ENCODE results near the gene POTEE. TPM values are rescaled to one million over a fixed set of nuclear protein-coding genes. Genes with fewer than 3 reads are reported as not detected.
"Not testable (repeated sequence)": the region's sequence is repeated elsewhere in the genome, so short reads cannot be mapped to it uniquely, and the experiment has no call there.

POTEE gene
- 1 to 10 TPM in 1 of 2 donors, under 1 TPM in 1; 0.61 to 1.7 TPM for total RNA-seq

DNA sequence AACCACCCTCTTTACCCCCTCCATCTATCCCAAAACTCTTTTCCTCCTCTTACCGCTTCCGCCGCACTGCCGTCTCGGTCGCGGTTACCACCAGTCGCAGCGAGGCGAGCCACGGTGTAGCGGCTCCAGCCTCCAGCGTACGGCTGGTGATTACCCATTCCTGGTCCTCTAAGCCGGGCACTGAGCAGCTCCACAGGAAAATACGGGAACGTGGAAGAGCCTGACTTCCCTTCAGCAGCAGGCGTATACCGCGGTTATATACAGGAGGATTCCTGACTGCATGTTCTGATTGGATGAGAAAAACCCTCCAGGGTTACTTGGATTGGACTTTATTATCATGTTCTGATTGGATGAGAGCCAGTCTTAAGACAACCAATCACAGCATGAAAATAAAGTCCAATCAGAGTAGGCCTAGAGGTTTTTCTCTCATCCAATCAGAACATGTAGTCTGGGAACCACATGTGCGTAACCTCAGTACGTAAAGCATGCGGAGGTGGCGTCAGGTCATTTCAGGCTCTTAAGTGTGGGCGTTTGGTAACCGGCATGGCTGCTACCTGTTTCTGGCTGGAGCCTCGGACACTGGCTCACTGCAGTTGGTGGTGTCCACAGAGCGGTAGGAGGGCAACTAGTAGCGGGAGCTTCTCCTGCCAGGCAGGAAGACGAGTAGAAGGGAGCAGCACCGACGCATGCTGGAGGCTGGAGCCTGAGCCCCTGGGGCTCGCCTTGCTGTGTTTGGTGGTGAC, at the start of gene POTEE:
POTEE (plus strand) TSS at position 507 of the 743 bp plus-strand sequence. CDS start 8,867 bp downstream, outside the sequence.
- not testable (repeated sequence) for H3K4me1 Mint-ChIP-seq

DNA sequence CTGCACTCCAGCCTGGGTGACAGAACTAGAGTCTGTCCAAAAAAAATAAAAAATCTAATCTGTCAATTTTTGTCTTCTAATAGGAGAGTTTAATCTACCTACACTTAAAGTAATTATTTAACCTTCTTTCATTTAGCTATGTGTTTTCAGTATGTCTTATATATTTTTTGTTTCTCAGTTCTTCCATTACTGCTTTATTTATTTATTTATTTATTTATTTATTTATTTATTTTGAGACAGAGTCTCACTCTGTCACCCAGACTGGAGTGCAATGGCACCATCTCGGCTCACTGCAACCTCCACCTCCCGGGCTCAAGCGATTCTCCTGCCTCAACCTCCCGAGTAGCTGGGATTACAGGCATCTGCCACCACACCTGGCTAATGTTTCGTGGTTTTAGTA, 43.8 kb upstream of the POTEE start:
- H3K4me3 Mint-ChIP-seq; ATAC-seq (replicated peaks); H3K9me3 Mint-ChIP-seq; H3K4me1 Mint-ChIP-seq; H3K36me3 Mint-ChIP-seq (ENCODE audit: low read depth); H3K27ac Mint-ChIP-seq; H3K27me3 Mint-ChIP-seq: not testable (repeated sequence)

More for the DNA sequence above, at the start of gene POTEE:
- not testable (repeated sequence) for H3K36me3 Mint-ChIP-seq (ENCODE audit: low read depth); ATAC-seq (replicated peaks); H3K27ac Mint-ChIP-seq; H3K27me3 Mint-ChIP-seq; H3K9me3 Mint-ChIP-seq; H3K4me3 Mint-ChIP-seq

DNA sequence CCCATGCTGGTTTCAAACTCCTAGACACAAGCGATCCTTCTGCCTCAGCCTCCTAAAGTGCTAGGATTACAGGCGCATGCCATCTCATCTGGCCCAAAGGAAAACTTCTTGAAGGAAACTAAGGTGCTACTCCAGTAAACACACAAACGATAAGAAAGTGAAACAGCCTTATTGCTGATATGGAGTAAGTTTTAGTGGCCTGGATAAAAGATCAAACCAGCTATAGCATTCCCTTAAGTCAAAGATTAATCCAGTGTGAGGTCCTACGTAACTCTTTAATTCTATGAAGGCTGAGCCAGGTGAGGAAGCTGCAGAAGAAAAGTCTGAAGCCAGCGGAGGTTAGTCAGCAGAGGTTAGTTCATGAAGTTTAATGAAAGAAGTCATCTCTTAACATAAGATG, 40.8 kb upstream of the POTEE start:
- no peak for ATAC-seq (replicated peaks)
- Mint-ChIP-seq H3K27me3 (no peaks in the 10 kb centered on the region), H3K9me3 (no peaks in the 10 kb centered on the region), H3K36me3 (ENCODE audit: low read depth) (no peaks in the 10 kb centered on the region), H3K27ac (no peak overlapping the region), H3K4me3 (no peak overlapping the region), H3K4me1 (no peaks in the 10 kb centered on the region)

DNA sequence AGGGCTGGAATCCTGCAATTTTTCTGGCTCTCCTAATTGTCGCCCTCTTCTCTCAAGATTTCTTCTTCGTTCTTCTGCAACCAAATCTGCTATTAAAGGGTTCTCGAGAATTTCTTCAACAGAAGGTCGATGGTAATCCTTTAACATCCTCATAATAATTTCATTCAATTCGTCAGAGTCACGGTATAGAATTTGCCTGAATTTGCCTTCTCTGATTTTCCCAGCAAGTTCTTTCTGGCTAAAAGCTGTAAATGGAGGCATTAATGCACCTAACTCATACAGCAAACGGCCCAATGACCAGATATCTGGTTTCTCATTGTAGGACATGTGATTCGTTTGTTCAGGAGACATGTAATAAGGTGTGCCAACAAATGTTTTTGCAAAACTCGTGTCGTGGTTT, 31.3 kb upstream of the POTEE start:
- H3K4me3 Mint-ChIP-seq; H3K4me1 Mint-ChIP-seq; H3K27ac Mint-ChIP-seq; H3K9me3 Mint-ChIP-seq; H3K36me3 Mint-ChIP-seq (ENCODE audit: low read depth); ATAC-seq (replicated peaks): not testable (repeated sequence)
- H3K27me3 Mint-ChIP-seq, result peaks cover 32% of the 10 kb centered on the region

DNA sequence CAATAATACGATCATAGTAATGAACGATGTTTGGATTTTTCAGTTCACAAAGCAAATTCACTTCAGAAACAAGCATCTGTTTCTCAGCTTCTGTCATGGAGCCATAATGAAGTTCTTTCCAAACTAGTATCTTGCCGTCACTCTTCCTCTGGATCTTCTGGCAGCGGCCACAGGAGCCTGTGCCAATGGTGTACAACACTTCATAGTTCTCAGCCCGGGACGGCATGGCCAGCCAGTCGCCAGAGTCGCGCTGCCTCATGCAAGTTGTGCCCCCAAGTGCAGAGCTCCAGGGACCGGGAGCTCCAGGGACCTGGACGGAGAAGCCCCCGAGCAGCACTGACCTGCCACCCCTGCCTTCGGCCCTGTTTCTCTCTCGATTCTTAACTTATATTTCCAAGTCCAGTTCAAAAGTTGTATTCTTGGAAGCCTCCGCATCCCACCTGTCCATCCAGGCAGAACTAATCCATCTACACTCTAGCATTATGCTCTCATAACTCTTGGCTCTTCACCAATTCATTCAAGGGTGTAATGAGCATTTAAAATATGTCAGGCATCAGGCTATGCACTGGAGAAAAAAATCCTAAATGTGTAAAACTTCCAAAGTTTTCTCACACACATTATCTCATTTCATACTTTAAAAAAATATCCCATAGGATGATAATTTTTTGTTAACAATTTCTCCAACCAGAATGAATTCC, 30.5 kb upstream of the POTEE start:
- not testable (repeated sequence) for H3K27ac Mint-ChIP-seq; H3K36me3 Mint-ChIP-seq (ENCODE audit: low read depth); ATAC-seq (replicated peaks); H3K4me1 Mint-ChIP-seq; H3K4me3 Mint-ChIP-seq; H3K9me3 Mint-ChIP-seq
- H3K27me3 Mint-ChIP-seq, result peaks cover 34% of the 10 kb centered on the region

DNA sequence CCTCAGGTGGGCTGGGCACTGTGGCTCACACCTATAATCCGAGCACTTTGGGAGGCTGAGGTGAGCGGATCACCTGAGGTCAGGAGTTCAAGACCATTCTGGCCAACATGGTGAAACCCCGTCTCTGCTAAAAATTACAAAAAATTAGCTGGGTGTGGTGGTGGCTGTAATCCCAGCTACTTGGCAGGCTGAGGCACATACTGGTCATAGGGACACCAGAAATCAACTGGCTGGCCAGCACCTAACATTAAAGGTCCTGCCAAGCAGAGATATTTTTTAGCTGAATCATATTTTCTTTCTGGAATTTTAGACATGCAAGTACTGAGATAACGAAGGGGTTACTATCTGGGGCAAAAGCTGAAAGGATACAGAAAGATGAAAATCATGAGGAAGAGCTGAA, 27.9 kb upstream of the POTEE start:
- H3K27ac Mint-ChIP-seq, result not testable (repeated sequence)

DNA sequence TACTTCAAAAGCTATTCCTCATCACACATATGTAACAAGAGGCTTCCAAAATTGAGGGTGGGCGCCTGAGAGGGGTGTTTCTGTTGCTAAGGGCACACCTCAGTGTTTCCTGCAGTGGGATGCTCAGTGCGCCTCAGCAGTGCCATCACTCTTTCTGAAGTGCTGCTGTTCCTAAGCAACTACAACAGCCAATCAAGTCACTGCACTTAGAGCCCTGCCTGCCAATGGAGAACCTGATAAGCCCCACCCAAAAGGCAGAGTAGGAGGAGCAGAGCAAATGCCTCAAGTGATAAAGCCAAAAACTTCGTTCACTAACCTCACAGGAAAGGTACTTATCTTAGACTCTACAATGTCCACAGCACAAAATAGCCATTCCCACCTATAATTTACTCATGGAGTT, 15.9 kb upstream of the POTEE start:
- not testable (repeated sequence) for H3K27ac Mint-ChIP-seq; ATAC-seq (replicated peaks); H3K4me1 Mint-ChIP-seq; H3K36me3 Mint-ChIP-seq (ENCODE audit: low read depth); H3K9me3 Mint-ChIP-seq; H3K4me3 Mint-ChIP-seq
- peaks cover 16% of the 10 kb centered on the region for H3K27me3 Mint-ChIP-seq

More for the DNA sequence above, 27.9 kb upstream of the POTEE start:
- H3K4me1 Mint-ChIP-seq; H3K36me3 Mint-ChIP-seq (ENCODE audit: low read depth); ATAC-seq (replicated peaks); H3K9me3 Mint-ChIP-seq; H3K4me3 Mint-ChIP-seq: not testable (repeated sequence)
- peaks cover 26% of the 10 kb centered on the region for H3K27me3 Mint-ChIP-seq

DNA sequence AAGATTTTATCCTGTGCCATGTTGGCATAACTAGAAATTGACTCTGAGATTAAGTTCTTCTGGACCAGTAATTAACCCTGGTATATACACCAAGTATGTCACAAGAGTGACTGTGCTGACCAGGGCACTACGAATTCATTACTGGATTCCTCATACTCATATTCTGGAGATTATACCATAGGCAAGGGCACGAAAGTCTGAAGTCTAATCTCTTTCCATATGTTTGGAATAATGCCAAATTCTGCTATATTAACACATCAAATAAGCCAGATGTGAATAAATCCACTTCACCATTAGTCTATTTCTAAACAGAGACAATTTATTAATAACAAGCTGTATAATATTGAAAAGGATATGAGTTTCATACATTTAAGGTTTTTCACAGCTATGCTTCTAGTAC, 13.2 kb upstream of the POTEE start:
- not testable (repeated sequence) for H3K4me1 Mint-ChIP-seq; H3K27ac Mint-ChIP-seq; H3K36me3 Mint-ChIP-seq (ENCODE audit: low read depth); H3K4me3 Mint-ChIP-seq; ATAC-seq (replicated peaks); H3K9me3 Mint-ChIP-seq; H3K27me3 Mint-ChIP-seq

DNA sequence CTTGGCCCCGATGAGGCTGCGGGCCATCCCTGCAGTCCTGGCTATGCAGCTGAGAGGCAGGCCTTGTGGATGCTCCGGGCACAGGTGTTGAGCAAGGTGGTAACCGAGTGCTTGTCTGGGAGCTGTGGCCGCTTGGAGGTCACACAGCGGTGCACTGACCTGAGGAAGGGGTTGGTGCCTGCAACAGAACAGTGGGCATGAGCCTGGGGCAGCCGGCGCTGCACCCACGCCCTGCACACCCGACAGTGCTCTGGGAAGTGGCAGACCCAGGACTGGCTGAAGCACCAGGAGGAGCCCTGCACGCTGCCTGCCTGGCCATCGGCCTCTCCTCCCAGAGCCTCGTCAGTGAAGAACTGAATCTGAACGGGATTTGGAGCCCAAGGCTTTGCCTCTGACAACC, 8.2 kb upstream of the POTEE start:
- H3K4me3 Mint-ChIP-seq, result no peak overlapping the region
- H3K27ac Mint-ChIP-seq, result no peak overlapping the region
- ATAC-seq (replicated peaks), result no peak
- no peaks in the 10 kb centered on the region for H3K36me3 Mint-ChIP-seq (ENCODE audit: low read depth)
- H3K4me1 Mint-ChIP-seq, result no peaks in the 10 kb centered on the region
- H3K9me3 Mint-ChIP-seq, result no peaks in the 10 kb centered on the region
- peaks cover 3% of the 10 kb centered on the region for H3K27me3 Mint-ChIP-seq

DNA sequence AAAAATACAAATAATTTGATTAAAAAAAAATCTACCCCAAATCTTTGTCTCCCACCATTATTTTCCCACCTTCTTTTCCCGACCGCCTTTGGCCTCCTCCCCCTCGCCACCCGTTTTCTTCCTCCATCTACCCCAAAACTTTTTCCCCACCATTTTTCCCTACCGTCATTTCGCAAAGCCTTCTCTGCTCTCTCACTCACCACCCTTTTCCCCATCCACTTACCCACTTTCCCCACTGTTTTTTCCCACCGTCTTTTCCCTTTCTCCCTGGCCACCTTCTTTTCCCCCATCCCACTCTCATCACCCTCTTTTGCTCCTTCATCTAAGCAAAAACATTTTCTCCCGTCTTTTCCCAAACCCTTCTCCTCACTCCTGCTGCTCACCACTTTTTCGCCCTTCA, 1.5 kb upstream of the POTEE start:
- not testable (repeated sequence) for ATAC-seq (replicated peaks); H3K4me1 Mint-ChIP-seq; H3K9me3 Mint-ChIP-seq; H3K4me3 Mint-ChIP-seq; H3K27ac Mint-ChIP-seq; H3K27me3 Mint-ChIP-seq; H3K36me3 Mint-ChIP-seq (ENCODE audit: low read depth)

DNA sequence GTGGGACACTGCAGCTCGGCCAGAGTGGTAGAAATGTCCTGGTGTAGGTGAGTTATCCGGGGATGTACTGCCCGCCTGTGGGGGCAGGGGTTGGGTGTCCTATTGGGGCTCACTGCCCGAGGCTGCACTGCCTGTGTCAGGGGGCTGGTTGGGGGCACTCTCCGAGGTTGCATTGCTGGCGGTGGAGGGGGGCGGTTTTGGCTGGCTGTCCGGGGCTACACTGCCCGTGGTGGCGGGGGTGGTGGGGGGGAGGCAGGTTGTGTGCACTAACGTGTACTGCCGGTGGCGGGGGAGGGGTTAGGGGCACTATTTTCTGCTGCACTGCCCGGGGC, 403 bp downstream of the POTEE start:
- H3K9me3 Mint-ChIP-seq; H3K27me3 Mint-ChIP-seq; H3K4me3 Mint-ChIP-seq; H3K27ac Mint-ChIP-seq; H3K36me3 Mint-ChIP-seq (ENCODE audit: low read depth); ATAC-seq (replicated peaks); H3K4me1 Mint-ChIP-seq: not testable (repeated sequence)

DNA sequence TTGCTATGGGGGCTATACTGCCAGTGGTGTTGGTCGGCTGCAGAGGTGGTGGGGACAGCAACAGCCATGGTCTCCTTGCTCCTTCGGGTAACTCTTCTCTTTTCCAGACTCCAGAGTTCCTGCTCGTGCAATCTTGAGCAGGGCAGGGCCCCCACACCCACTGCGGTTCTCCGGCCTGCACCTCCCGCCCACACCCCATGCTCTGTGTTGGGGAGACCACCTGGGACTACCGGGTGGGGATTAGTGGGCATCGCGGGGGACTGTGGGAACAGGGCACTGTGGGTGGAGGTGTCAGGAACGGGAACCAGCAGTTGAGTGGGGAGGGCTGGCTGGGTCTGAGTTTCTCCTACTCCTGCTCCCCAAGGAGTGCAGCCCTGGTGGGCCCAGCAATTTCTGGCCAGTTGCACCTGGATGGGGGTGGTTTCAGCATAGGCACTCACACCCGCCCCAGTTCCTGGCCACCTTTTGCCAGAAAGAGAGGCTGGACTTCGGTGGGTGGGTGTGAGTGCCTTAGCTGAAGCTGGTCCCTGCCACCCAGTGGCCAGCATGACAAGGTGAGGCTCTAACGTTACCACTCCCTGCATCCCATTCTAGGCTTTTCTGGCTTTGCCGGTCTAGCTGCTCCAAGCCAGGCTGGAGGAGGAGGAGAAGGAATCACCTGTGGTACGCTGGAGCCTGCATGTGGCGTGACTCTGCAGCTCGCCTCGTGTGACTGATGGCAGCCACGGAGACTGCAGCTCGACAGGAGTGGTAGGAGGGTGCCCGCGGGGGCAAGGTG, 1.3 kb downstream of the POTEE start:
- H3K27me3 Mint-ChIP-seq; ATAC-seq (replicated peaks): not testable (repeated sequence)

DNA sequence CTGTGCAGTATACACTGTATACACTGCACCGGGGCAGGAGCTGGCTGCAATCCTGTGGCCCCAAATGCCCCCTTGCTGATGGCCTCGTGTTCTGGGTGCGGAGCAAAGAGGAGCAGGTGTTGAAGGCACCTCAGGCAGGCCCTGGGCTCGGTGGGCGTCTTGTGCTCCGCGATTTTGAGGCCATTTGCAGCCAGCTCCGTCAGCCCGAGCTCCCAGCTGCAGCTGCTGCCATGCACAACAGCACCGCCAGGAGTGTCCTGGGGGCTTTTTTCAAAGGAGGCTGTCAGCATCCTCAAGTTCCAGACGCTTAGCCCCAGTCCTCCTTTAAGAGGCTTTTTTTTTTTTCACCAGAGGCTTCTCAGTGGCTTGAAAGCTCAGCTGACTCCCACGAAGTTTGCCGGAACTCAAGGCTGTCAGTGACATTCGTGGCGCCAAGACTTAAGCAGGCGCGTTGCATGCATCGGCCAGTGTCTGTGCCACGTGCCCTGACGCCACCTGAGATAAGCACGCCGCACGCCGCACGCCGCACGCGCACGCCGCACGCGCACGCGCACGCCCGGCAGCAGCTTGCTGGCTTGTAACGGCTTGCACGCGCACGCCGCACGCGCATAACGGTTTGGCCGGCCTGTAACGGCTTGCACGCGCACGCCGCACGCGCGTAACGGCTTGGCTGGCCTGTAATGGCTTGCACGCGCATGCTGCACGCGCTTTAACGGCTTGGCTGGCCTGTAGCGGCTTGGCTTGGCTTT, 8.1 kb downstream of the POTEE start:
- H3K27me3 Mint-ChIP-seq; H3K4me1 Mint-ChIP-seq; H3K9me3 Mint-ChIP-seq; H3K4me3 Mint-ChIP-seq; ATAC-seq (replicated peaks); H3K36me3 Mint-ChIP-seq (ENCODE audit: low read depth); H3K27ac Mint-ChIP-seq: not testable (repeated sequence)

More for the DNA sequence above, 1.3 kb downstream of the POTEE start:
- not testable (repeated sequence) for H3K4me3 Mint-ChIP-seq; H3K36me3 Mint-ChIP-seq (ENCODE audit: low read depth); H3K27ac Mint-ChIP-seq; H3K9me3 Mint-ChIP-seq; H3K4me1 Mint-ChIP-seq

DNA sequence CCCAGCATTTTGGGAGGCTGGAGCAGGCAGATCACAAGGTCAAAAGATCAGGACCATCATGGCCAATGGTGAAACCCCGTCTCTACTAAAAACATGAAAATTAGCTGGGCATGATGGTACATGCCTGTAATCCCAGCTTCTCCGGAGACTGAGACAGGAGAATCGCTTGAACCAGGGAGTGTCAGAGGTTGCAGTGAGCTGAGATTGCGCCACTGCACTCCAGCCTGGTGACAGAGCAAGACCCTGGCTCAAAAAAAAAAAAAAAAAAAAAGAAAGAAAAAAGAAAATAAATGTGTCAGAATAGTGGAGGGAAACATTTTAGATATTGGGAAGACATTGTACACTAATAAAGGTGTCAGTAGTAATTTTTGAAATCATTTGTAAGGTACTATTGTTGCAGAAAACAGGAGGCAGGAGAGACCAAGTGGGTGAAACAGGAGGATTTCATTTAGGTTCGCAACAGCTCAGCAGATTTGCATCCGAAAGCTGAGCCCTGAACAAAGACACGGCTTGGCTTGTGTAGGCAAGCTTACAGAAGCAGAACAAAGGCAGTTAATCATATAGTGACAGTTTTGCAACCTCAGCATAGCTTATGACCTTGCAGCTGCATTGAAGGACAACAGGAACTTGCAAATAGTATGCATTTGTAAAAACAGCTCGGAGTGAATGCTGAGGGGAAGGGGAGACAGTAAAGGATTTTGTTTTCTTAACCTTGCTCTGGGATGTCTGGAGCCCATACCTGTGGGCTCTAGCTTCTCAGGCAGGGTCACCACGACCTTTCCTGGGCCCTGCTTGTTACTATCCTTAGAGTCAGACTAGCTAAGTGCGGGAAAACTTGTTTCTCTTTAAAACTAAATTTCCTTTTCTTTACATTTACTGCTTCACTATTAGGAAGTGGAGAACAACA, 26.5 kb downstream of the POTEE start:
- H3K9me3 Mint-ChIP-seq; H3K4me3 Mint-ChIP-seq; ATAC-seq (replicated peaks); H3K27ac Mint-ChIP-seq; H3K27me3 Mint-ChIP-seq; H3K4me1 Mint-ChIP-seq; H3K36me3 Mint-ChIP-seq (ENCODE audit: low read depth): not testable (repeated sequence)
